CD4-positive, alpha-beta T cell (primary cell): ENCODE results near the gene NDEL1. TPM values are rescaled to one million over a fixed set of nuclear protein-coding genes. Genes with fewer than 3 reads are reported as not detected.

Experiments
- ATAC-seq: fragments of 200-7000 bp; cut with Tn5 transposase; one replicate; pipeline ENCODE4 v1.10.0; 2022; ENCODE audit warnings: mild to moderate bottlenecking; ENCODE audit not compliant: poor library complexity
- CTCF ChIA-PET: fragments of 350-600 bp; sonication (Branson Sonifier 250); formaldehyde crosslinking; loops from one replicate; lab custom pipeline; 2021; ENCODE audit warnings: antibody characterized with exemption, inconsistent platforms; lab: Charles Lee
- POLR2A ChIA-PET: fragments of 350-600 bp; sonication (Branson Sonifier 250); formaldehyde crosslinking; loops from one replicate; lab custom pipeline; 2021; ENCODE audit warnings: antibody characterized with exemption, inconsistent platforms; lab: Charles Lee
- DNase-seq, 14 experiments: peaks; one replicate each; pipeline ENCODE4 v3.0.0-alpha.2; 2013 to 2020; ENCODE audit warnings: mixed read lengths in 2 of 14
- H3K27ac ChIP-seq, 2 donors: one replicate each; pipeline versions ENCODE4 v1.5.1 to v1.7.0; 2013; ENCODE audit warnings: low read length in 2 of 2, low read depth in 1 of 2, mild to moderate bottlenecking in 1 of 2
- H3K27me3 ChIP-seq, 2 experiments: 1 replicate in 1 of 2; 2 replicates in 1 of 2; pipeline versions ENCODE4 v1.6.1 to v1.7.0; 2013; ENCODE audit warnings: low read length in 2 of 2, control low read depth in 1 of 2, mild to moderate bottlenecking in 1 of 2, moderate library complexity in 1 of 2; ENCODE audit not compliant: insufficient read depth in 2 of 2, control insufficient read depth in 1 of 2
- H3K36me3 ChIP-seq: one replicate; pipeline ENCODE4 v1.6.1; 2013; ENCODE audit warnings: low read length, control low read depth; ENCODE audit not compliant: insufficient read depth
- H3K4me1 ChIP-seq: one replicate; pipeline ENCODE4 v1.6.1; 2013; ENCODE audit warnings: low read length, control low read depth; ENCODE audit not compliant: insufficient read depth
- H3K4me3 ChIP-seq: one replicate; pipeline ENCODE4 v1.5.1; 2013; ENCODE audit warnings: mild to moderate bottlenecking, low read length, moderate library complexity
- H3K9me3 ChIP-seq, 2 experiments: 1 replicate in 1 of 2; 2 replicates in 1 of 2; pipeline versions ENCODE4 v1.6.1 to v1.7.0; 2013; ENCODE audit warnings: low read length in 2 of 2, mild to moderate bottlenecking in 2 of 2, control low read depth in 1 of 2, moderate library complexity in 1 of 2; ENCODE audit not compliant: control insufficient read depth in 1 of 2, insufficient read depth in 1 of 2
- H3K27ac Mint-ChIP-seq: one replicate; pipeline ENCODE4 v1.8.0; 2020; ENCODE audit warnings: mixed read lengths
- H3K27me3 Mint-ChIP-seq: one replicate; pipeline ENCODE4 v1.8.0; 2021; ENCODE audit warnings: mixed read lengths
- H3K36me3 Mint-ChIP-seq: one replicate; pipeline ENCODE4 v1.8.0; 2021; ENCODE audit warnings: low read depth, mixed read lengths
- H3K4me1 Mint-ChIP-seq: one replicate; pipeline ENCODE4 v1.8.0; 2021; ENCODE audit warnings: low read depth, mixed read lengths
- H3K4me3 Mint-ChIP-seq: one replicate; pipeline ENCODE4 v1.8.0; 2020; ENCODE audit warnings: mild to moderate bottlenecking, mixed read lengths
- H3K9me3 Mint-ChIP-seq: one replicate; pipeline ENCODE4 v1.8.0; 2020; ENCODE audit warnings: mixed read lengths
- intact Hi-C, 2 experiments: fragments of 100-400 bp; cut with DNase I in 1 of 2; cut with micrococcal nuclease in 1 of 2; formaldehyde crosslinking; loops; one replicate each; pipeline versions ENCODE4 v1.15.1 to v1.9.0; 2023 to 2025; cut with DNase I, micrococcal nuclease
- total RNA-seq, 174 experiments: library from RNA in 2 of 174; stranded (reverse) in 2 of 174; gene quantifications; one replicate each; pipeline ENCODE4 v1.2.3 and lab custom pipeline; 2021 to 2026
- TF ChIP-seq, protein P1 (sequence below): fragments of 200-600 bp; IDR thresholded peaks from one replicate; pipeline ENCODE4 v1.8.0; 2022; ENCODE audit warnings: antibody characterized with exemption, mild to moderate bottlenecking

NDEL1 gene
- total RNA-seq, 2 experiments from 2014 or later = 300 to 313 TPM

DNA sequence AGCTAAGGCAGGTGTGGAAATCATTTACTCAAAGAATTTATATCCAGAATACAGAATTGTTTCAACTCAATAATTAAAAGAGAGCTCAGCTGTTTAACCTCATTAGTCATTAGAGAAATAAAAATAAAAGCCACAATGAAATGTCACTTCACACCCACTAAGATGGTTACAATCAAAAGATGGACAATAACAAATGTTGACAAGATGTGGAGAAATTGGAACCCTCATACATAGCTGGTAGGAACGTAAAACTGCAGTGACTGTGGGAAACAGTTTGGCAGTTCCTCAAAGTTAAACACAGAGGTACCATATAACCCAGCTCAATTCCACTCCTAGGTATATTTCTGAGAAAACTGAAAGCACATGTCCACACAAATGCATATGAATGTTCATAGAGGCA is 49.8 kb downstream of the NDEL1 start:
- Histone ChIP-seq H3K4me3 (no peak overlapping the region), H3K27me3 (no peaks in the 10 kb centered on the region), H3K36me3 (peaks cover 14% of the 10 kb centered on the region), H3K9me3 (peaks cover 11 to 28% of the 10 kb centered on the region in 2 experiments), H3K4me1 (no peaks in the 10 kb centered on the region), H3K27ac (no peak overlapping the region)
- H3K36me3 Mint-ChIP-seq = peaks cover 74% of the 10 kb centered on the region
- POLR2A ChIA-PET = no interaction called here
- CTCF ChIA-PET = interaction anchor here (1.0 kb wide), 1 partner anchor 46 kb away, joined by 3 read pairs; no protein-coding TSS in a partner anchor
- TF ChIP-seq, protein P1, sequence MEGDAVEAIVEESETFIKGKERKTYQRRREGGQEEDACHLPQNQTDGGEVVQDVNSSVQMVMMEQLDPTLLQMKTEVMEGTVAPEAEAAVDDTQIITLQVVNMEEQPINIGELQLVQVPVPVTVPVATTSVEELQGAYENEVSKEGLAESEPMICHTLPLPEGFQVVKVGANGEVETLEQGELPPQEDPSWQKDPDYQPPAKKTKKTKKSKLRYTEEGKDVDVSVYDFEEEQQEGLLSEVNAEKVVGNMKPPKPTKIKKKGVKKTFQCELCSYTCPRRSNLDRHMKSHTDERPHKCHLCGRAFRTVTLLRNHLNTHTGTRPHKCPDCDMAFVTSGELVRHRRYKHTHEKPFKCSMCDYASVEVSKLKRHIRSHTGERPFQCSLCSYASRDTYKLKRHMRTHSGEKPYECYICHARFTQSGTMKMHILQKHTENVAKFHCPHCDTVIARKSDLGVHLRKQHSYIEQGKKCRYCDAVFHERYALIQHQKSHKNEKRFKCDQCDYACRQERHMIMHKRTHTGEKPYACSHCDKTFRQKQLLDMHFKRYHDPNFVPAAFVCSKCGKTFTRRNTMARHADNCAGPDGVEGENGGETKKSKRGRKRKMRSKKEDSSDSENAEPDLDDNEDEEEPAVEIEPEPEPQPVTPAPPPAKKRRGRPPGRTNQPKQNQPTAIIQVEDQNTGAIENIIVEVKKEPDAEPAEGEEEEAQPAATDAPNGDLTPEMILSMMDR = no peak
- H3K4me1 Mint-ChIP-seq = no peaks in the 10 kb centered on the region
- H3K27me3 Mint-ChIP-seq = no peaks in the 10 kb centered on the region
- H3K9me3 Mint-ChIP-seq = peaks cover 6% of the 10 kb centered on the region
- no peak overlapping the region for H3K4me3 Mint-ChIP-seq
- DNase-seq = no peak
- intact Hi-C loops = no loop called here
- H3K27ac Mint-ChIP-seq = no peak overlapping the region
- no peak for ATAC-seq

DNA sequence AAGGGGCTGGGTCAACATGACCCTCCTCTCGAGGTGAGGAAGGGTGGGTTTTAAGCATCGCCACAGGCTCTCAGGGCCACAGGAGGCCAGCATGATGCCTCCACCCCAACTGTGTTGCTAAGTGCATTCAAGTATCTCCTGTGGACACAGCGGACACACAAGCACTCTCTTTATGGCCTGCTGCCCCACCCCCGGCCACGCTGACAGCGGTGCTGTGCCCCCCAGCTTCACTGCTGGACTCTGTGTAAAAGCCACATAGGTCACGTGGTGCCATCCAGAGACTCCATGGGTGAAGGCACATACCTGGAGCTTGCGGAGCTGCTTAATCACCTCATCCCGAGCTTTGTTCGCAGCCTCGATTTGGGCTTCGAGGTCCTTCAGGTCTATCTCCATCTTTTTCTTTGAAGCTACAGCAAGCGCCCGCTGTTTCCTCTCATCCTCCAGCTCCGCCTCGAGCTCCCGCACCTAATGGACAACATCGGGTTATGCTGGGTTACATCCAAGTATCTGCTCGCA is 51.5 kb downstream of the NDEL1 start:
- Histone ChIP-seq H3K27me3 (no peaks in the 10 kb centered on the region), H3K9me3 (peaks cover 11 to 27% of the 10 kb centered on the region in 2 experiments), H3K36me3 (peaks cover under 1% of the 10 kb centered on the region), H3K27ac (no peak overlapping the region), H3K4me1 (no peaks in the 10 kb centered on the region), H3K4me3 (no peak overlapping the region)
- TF ChIP-seq, protein P1 = no peak
- POLR2A ChIA-PET = no interaction called here
- Mint-ChIP-seq H3K4me3 (no peak overlapping the region), H3K27ac (no peak overlapping the region), H3K4me1 (no peaks in the 10 kb centered on the region), H3K36me3 (peaks cover 70% of the 10 kb centered on the region), H3K9me3 (peaks cover 6% of the 10 kb centered on the region), H3K27me3 (no peaks in the 10 kb centered on the region)
- ATAC-seq (no peak), DNase-seq (no peak)
- CTCF ChIA-PET = no interaction called here
- intact Hi-C loops = no loop called here

DNA sequence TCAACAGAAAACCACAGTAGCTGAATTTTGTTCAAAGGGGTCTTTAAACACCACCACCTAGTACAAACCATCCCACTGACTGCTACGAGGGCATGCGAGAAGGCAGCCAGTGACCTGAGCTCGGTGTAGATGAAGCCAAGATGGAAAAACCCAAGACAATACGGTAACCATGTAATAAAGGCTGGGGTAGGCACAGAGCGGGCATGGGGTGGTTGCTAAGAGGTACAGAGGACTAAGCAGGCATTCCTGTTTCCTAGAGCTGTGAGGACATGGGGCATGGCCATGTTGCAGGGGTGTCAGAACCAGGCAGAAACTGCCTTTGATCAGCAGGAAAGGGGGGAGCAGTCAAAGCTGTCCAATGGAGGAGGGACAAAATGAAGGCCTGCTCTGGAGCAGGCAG is 52.1 kb downstream of the NDEL1 start:
- no peak for DNase-seq
- H3K27ac ChIP-seq = no peak overlapping the region
- intact Hi-C loops = no loop called here
- no peaks in the 10 kb centered on the region for H3K4me1 Mint-ChIP-seq
- H3K27me3 ChIP-seq = no peaks in the 10 kb centered on the region
- no peaks in the 10 kb centered on the region for H3K4me1 ChIP-seq
- H3K9me3 ChIP-seq = peaks cover 11 to 27% of the 10 kb centered on the region in 2 experiments
- H3K27me3 Mint-ChIP-seq = no peaks in the 10 kb centered on the region
- POLR2A ChIA-PET = no interaction called here
- no peaks in the 10 kb centered on the region for H3K36me3 ChIP-seq
- CTCF ChIA-PET = no interaction called here
- H3K36me3 Mint-ChIP-seq = peaks cover 64% of the 10 kb centered on the region
- H3K4me3 Mint-ChIP-seq = no peak overlapping the region
- no peak overlapping the region for H3K27ac Mint-ChIP-seq
- ATAC-seq = no peak
- no peak overlapping the region for H3K4me3 ChIP-seq
- peaks cover 6% of the 10 kb centered on the region for H3K9me3 Mint-ChIP-seq
- TF ChIP-seq, protein P1 = no peak
